GM21825 (cell line): ENCODE results near the gene CD47.

Experiments used
- ATAC-seq: cut with Tn5 transposase; IDR thresholded peaks from one replicate; pipeline ENCODE4 v1.9.1; 2021; ENCODE audit warnings: mild to moderate bottlenecking, moderate library complexity; ENCODE audit not compliant: unreplicated experiment

The CD47 gene

DNA sequence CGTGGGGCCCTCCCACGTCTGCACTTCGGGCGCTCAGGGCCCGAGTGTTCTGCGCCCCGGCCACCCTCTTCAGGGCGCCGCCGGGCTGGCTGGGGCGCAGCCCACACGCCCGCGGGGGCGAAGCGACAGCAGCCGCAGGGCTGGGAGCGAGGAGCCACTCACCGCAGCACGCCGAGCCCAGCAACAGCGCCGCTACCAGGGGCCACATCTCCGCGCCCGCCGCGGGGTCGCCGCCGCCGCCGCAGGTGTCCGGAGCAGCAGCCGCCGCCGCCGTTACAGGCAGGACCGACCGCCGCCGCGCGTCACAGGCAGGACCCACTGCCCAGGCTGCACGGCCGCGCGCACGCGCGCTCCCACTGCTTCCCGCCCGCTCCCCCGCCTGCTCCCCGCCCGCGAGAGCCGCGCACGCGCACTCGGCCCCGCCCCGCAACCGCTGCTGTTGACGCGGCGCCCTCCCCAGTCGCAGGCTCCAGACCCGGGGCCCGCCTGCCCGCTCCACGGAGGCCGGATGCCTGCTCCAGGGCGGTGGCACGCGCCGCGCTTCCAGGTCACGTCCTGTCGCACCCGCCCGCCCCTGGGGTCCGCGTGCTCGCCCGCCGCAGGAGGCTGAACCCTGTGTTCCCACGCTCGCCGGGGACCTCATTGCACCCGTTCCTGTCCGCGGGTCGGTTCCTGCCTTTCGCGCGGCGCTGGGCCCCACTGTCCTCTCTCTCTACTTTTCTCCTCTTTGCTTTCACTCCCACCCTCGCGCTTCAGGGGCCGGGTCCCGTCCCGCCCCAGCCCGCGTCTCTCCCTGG is at the start of gene CD47:
Gene CD47 (minus strand): TSS at position 331 of the 797 bp plus-strand sequence. CDS start 123 bp downstream, at position 208.
- peak; percentile 76 for ATAC-seq

DNA sequence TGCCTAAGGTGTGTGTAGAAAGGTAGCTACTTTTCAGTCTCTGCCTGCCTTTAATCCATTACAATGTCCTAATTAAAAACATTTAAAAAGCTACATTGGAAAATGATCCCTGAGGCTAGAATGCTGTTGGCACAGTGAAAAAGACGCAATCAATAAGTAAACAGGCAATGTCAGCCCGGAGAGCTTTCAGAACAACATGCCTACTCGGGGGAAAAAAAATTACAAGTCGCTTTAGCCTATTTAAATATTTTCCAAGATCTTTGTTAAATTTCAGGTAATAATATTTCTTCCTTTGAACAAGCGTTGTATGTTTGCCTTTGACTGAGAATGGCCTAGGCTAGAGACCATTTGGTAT is 46.6 kb upstream of the CD47 start:
- ATAC-seq, result no peak

DNA sequence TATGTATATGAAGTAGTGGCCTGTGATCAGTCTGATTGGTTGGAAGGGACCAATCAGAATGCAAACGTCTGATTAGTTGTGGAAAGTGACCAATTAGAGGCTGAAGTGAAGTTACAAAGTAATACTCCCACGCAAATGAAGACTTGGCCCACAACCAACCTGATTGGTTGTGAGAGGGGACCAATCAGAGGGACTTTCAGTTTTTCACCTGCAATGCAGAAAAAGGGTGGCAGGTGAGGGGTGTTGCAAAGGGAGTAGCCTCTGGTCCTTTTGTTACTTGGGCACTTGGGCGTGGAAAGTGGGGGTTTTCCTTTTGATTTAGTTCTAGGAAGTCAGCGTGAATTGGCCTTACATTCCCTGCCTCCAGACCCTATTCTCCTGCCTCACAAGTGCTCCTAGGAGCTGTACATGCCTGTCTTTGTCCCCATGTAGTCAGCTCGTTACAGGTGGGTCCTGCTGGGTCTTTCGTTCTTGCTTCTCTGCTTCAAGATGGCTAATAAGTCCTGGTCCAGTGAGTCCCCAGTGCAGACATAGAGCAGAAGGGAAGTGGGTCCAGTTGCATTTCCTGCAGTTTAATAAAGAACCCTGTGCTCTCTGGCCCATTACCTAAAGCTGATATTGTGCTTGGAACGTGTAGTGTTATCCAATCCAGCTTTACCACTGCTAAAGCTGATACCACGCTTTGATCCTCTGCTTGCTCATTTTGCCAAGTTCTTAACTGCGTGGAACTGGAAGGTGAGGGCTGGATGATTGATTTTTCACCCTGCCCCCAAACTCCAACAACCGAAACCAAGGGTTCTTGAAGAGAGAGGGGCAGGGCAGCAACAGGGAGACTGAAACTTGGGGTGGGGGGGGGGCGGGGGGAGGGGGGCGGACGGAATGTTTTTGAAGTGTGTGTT is 46.0 kb upstream of the CD47 start:
- ATAC-seq, result no peak

DNA sequence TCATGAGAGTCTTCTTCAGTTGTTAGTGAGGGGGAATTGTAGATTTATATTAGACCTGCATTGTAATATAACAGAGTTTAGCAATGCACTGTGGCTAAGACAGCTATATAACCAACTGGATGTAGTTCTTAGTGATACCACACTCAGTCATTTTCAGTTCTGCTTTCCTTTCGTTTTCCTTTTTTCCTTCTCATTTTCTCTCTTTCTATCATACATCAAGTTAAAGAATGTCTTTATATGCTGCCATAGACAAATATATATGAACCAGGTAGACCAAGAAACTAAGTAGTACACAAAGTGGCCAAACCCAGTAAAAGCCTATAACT is 43.7 kb upstream of the CD47 start:
- peak; percentile 37 for ATAC-seq

DNA sequence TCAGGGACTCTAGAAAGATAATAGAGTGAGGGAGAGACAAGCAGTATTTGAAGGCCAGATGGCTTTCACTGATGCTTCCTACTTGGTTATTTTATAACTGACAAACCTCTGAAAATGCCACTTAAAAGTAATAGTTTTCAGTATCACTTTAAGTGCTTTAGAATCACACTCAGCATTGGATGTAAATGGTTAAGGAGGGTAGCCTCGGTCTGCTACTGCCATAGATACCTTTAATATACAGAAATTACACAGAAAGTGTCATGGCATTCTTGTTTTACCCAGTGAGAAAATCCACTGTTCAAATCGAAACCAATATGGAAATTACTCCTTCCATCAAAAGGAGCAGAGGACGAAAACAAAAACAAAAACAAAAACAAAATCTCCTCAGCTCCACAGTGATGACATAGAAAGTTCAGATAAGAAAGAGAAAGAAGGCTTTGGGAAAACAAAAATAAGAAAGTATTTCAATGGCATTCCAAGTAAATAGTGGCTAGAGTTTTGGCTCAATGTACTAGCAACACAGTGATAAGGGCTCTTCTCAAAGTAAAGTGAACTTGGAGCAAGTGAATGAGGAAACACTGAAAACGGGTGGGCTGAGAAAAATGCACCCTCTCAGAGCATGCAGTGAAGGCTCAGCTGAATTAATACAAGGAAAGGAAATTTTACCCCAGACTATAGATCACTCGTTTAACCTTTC is 43.2 kb upstream of the CD47 start:
- ATAC-seq, result peak; percentile 43

DNA sequence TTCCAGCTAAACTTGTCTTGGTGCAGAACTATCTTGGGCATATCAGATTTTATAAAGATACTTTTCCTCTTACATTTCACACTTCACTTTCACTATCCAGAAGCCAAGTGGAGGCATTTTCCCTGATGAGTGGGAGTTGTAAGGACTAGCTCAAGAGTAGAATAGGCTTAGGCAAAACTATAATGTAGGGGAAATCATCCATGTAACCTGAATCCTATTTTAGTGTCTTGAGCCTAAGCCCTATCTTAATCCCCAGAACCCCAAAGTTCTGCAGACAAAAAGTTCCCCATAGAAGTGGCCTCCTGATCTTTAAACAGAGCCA is 42.2 kb upstream of the CD47 start:
- ATAC-seq, result no peak

DNA sequence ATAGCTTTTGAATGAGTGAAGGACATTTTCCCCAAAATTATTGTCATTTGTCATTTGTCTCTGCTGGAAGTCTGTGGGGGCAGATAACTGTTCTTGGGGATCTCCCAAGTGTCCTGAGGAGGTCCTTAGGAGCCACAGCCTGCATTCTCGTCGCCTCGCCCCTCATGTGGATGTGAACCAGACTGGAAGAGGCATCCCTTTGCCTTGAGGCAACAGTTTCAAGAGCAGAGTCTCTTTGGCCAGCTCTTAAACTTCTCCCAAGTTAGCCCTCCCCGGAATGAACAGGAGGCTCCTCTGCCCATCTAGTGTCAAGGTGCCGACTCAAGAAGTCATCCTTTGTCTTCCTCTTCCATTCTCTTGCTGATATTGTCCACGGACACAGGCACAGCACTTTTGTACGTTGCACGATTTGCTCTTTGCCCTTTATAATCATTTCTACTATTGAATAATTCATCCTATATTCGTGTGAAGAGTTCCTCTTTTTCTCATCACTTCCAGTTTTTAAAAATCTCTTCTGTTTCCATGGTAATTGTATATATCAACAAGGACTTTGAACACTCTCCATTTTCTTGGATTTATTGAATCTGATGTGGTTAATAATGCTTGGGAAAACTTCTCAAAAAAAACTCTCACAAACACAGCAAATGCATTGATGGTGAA is 40.8 kb upstream of the CD47 start:
- no peak for ATAC-seq

DNA sequence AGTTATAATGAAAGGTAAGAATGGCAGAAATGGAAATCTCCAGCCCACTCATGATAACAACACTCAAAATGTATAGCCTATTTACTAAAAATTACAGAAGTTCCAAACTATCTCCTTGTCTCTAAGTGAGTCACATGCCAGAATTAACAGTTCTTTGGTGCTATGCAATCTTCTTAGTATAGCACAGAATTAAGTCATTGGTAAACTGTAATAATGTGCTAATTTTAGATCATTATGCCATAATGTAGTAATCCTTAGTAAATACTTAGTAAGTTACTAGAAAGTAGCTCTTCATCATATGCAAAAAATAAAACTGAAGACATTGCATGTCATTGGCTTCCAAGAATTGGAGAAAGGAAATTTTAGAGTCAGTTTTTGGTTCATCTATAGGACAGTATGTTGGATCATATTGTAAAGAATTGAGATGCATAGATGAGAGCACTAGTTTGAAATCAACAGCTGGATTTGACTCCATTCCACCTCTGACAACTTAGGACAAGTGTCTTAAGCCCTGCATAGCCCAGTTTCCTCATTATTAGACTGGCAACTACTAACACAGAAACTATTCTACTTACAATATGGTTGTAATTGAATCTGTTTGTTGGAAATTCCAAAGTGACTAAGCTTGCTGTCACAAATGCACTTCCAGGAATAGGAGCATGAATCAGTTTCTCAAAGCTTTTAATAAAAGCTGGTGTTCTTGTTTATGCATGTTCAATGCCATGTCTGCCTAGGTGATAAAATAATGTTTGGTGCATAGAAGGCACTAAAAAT is 40.1 kb upstream of the CD47 start:
- no peak for ATAC-seq

DNA sequence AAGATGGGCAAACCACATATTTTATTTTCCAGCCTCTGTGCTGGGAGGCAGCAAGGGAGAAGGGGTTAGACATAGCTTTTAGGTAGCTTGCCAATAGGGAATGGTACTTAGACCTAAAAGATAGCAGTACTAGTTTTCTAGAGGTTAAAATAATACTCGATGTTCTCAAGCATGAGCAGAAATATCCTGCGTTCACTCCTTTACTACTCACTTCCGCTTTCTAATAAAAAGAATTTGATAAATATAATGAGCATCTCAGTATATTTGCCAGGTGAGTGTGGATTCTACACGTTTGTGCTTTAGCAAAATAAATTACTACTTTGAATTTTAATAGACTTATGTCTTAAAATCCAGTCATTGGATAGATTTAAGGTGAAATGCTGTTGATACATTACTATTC is 39.4 kb upstream of the CD47 start:
- ATAC-seq, result no peak

DNA sequence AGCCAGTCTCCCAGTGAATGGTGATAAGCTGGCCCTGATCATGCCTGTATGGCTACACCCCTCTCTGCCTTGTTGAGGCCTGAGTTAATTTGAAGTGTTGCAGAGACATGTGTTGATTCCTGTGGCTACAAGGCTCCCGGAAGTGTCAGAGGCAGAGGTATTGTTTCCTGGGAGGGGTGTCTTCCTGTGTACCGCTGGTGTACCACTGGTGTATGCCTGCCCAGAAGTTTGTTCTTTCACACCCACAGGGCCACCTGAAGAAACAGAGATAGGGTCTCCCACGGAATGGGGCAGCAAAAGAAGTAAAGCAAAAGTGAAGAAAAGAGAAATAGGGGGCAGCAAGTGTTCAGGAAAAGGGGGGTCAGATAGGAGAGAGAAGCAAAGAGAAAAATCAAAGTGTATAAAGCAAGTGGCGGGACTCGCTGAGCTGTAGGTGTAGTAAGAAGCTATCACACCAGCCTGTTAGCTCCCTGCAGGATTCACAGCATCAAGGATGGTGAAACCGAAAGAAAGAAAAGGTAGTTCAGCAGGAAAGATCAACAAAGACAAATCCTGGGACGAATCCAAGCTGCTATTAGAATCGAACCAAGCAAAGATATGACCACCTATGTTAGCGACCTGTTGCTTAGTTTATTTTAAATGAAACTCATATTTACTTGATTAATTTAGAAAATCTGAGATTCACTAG is 36.6 kb upstream of the CD47 start:
- no peak for ATAC-seq

DNA sequence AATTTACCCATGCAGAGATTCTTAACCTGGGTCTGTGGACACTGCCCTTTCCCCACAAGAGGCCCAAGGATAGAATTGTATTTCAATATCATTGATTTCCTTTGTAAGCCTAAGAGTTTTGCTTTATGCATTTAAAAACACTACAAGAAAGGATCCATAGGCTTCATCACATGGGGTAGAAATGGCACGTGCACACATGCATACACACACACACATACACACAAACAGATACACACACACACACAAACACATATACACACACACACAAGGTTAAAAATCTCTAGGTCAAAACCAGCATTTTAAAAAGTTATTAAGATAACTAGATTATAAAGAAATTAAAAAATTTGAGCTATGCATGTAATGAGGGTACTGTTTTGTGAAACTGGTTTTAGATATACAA is 35.5 kb upstream of the CD47 start:
- no peak for ATAC-seq

DNA sequence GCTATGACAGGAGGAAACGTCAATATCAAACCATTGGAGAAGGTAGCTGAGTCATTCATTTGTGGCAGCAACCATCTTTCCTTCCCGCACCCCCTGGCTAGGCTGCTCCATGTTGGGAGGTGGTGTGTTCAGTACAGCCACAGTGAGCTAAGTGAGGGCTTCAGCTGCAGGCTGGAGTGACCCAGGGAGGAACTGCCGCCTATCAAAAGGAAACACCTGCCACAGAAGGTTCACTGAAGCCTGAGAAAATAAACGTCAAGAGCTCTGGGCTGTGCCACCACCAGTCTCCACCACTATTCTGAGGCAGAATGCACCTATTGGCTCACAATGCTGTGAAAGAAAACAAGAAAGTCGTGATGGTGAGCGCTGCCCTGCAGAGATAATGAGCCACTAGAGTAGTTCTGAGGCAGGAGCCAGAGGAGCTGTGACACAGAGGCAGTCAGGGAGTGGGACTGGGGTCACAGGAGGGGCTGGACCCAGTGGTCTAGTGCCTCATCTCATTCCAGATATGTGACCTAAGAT is 34.8 kb upstream of the CD47 start:
- peak; percentile 60 for ATAC-seq

DNA sequence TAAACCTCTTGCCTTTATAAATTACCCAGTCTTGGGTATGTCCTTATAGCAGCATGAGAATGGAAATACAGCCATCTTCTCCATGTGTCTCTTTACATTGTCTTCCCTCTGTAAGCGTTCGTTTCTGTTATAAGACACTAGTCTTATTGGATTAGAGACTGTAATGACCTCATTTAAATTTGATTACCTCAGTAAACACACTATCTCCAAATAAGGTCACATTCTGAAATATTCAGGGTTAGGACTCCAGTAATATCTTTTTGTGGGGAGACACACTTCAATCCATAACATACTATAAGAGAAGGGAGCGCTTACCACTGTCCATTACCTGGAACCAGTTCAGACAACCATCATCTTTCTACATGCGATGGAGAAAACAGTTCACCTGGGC is 34.3 kb upstream of the CD47 start:
- peak; percentile 0 for ATAC-seq

DNA sequence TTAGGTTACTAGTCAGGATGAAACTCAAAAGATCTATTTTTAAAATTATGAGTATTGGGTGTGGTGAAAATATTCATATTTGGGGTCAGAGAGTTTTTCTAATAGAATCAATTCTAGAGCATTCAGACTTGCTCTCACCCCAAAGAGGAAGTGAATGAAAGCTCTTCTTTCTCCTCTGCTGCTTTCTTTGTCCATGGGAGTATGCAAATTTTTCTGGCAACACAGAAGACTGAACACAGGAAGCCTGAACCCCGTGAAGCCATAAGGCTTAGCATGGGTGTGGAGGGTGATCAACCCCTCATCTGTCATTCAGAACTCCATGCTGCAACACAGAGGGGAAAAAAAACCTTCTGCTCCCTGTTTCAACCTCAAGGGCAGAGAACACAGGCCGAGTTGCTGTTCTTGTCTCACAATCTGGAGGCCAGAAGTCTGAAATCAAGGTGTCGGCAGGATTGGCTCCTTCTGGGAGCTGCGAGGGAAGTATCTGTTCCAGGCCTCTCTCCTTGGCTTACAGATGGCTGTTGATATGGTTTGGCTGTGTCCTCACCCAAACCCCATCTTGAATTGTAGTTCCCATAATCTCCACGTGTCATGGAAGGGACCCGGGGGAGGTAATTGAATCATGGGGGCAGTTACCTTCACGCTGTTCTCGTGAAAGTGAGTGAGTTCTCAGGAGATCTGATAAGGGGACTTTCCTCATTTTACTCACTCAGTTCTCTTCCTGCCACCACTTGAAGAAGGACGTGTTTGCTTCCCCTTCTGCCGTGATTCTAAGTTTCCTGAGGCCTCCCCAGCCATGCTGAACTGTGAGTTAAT is 33.7 kb upstream of the CD47 start:
- ATAC-seq, result peak; percentile 84

DNA sequence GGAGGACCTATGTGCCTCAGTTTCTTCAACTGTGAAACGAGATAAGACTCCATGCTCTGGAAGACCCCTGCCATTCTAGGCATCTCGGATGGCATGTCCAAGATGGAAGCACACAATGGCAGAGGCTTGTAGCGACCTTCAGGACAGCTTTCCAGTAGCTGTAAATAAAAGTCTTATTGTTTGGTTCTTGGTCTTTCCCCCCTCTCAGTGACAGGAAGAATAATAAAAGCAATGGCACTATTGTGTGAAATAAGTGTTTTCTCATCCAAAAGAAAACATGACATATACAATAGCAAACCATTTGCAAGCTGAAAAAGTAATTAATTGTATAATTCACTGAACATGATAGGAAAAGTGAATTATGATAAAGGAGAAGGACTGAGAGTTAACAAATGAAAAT is 32.5 kb upstream of the CD47 start:
- ATAC-seq, result no peak

DNA sequence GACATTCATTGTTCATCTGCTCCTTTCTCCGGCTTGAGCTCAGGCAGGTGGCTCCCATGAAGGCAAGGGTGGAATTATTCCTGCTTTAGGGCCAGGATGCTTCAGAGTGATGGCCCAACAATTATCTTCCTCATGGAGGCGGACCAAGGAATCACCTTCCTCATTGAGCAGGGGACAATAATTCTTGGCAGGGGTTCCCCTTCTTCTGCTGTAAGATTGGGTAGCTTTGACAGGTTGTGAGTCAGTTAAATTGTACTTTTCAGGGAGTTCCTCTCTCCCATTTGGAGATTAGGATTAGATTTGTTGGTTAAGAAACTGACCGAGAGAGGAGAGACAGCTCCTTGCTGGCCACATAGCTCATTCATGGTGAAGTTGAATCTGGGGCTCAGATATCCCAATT is 31.4 kb upstream of the CD47 start:
- ATAC-seq, result no peak

DNA sequence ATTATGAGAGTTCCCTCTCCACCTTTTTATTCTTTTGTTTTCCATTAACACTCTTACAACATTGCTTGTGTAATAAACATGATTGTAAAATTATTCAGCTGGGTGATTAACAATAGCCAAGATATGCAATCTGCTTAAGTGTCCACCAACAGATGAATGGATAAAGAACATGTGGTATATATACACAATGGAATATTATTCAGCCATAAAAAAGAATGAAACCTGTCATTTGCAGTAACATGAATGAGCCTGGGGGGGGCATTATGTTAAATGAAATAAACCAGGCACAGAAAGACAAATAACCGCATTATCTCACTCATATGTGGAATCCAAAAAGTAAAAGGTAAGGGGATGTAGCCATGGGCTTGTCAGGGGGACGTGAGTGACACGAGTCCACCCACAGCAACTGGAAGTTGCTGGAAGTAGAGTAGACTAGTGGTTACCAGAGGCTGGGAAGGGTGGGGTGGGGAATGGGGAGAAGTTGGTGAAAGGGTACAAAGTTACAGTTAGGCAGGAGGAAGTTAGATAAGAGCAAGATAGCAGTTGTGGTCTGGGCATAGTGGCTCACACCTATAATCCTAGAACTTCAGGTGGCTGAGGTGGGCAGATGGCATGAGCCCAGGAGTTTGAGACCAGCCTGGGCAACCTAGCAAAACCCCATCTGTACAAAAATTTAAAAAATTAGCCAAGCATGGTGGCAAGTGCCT is 28.7 kb upstream of the CD47 start:
- ATAC-seq, result no peak

DNA sequence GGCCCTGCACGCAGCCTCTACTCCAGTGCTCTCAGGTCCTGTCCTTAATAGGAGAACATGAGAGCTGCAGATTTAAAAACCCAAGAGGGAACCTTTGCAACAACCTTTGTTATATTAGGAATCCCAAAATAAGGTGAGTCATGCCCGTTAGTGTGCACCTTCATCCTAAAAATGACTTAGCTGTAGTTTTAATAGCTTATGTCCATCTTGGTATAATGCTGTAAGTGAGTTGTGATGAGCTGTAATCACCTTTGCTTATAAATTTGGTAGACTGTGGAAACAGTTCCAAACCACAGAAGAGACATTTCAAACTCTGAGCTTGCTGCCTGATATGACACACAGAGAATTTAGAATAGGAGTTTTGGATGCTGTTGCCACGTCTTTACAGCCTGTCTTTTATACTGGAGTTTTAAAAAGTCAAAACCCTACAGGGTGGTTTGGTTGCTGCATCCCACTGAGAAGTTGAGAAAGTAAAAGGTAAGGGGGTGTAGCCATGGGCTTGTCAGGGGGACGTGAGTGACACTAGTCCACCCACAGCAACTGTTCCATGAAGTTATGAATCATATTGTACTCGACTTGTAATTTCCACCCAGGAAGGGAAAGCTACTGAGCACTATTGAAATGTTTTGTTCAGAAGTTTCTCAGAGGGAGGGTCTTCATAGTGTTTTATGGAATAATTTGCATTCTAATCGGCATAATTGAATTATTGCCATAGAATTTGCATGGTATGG is 27.4 kb upstream of the CD47 start:
- ATAC-seq, result no peak
